ENCODE measurements around the gene PDZK1IP1. TPM values are rescaled to one million over a fixed set of nuclear protein-coding genes. Genes with fewer than 3 reads are reported as not detected.
"Not testable (repeated sequence)": the region's sequence is repeated elsewhere in the genome, so short reads cannot be mapped to it uniquely, and the experiment has no call there.

The PDZK1IP1 gene
- polyA plus RNA-seq, 1 donor (not counting 4 experiments of a cell fraction or from before 2014, with no cell fraction given) = 1.5 TPM

- Histone ChIP-seq H3K4me1 (ENCODE audit: control insufficient read depth, extremely low read depth, insufficient read depth, low read length) (peaks cover 26% of the 10 kb centered on the region), H3K79me2 (ENCODE audit: control insufficient read depth, insufficient read depth, low read length) (no peaks in the 10 kb centered on the region), H3K9ac (ENCODE audit: control insufficient read depth, extremely low read depth, insufficient read depth, low read length) (no peak overlapping the region), H3K9me3 (ENCODE audit: control insufficient read depth, low read depth, low read length) (no peaks in the 10 kb centered on the region), H4K20me1 (ENCODE audit: control insufficient read depth, extremely low read depth, insufficient read depth, low read length) (no peaks in the 10 kb centered on the region), H3K4me3 (ENCODE audit: control insufficient read depth in 2 of 3, extremely low read depth in 1 of 3, insufficient read depth in 2 of 3, low read depth in 1 of 3, low read length in 3 of 3) (no peak overlapping the region), H3K36me3 (ENCODE audit: control insufficient read depth in 2 of 2, extremely low read depth in 1 of 2, insufficient read depth in 2 of 2, low read length in 2 of 2) (no peaks in the 10 kb centered on the region), H2AFZ (ENCODE audit: control insufficient read depth, low read length) (no peak overlapping the region), H3K9me1 (ENCODE audit: control insufficient read depth, extremely low read depth, insufficient read depth, low read length) (no peaks in the 10 kb centered on the region), H3K27ac (ENCODE audit: control insufficient read depth, insufficient read depth, low read length) (no peak overlapping the region), H3K27me3 (ENCODE audit: control insufficient read depth, extremely low read depth, insufficient read depth, low read length) (no peaks in the 10 kb centered on the region), H3K4me2 (ENCODE audit: control insufficient read depth, extremely low read depth, insufficient read depth, low read depth, low read length) (no peak overlapping the region)
- DNase-seq (ENCODE audit: low read depth, low spot score) = no peak
- dilution Hi-C loops (cut with MboI; ENCODE audit: extremely low pct_ligation_motif_present, low sequenced_read_pairs) = no loop called here
- TF ChIP-seq CTCF (optimal IDR thresholded peaks at IDR 0.05 in 1 of 3, IDR thresholded peaks at IDR 0.05 in 1 of 3, conservative IDR thresholded peaks at IDR 0.05 in 1 of 3; ENCODE audit: extremely low read depth in 1 of 3, insufficient read depth in 2 of 3, low read length in 3 of 3) (no peak), EZH2 (IDR thresholded peaks at IDR 0.05; ENCODE audit: low read length) (no peak)
- no peak for FAIRE-seq
Measured at GRCh38 chr1:47194311-47194710, 4.5 kb upstream of the PDZK1IP1 start.

- H3K9ac ChIP-seq (ENCODE audit: control insufficient read depth, extremely low read depth, insufficient read depth, low read length); FAIRE-seq; dilution Hi-C loops (cut with MboI; ENCODE audit: extremely low pct_ligation_motif_present, low sequenced_read_pairs); H3K79me2 ChIP-seq (ENCODE audit: control insufficient read depth, insufficient read depth, low read length); H4K20me1 ChIP-seq (ENCODE audit: control insufficient read depth, extremely low read depth, insufficient read depth, low read length); H3K27ac ChIP-seq (ENCODE audit: control insufficient read depth, insufficient read depth, low read length); H3K4me3 ChIP-seq (ENCODE audit: control insufficient read depth in 2 of 3, extremely low read depth in 1 of 3, insufficient read depth in 2 of 3, low read depth in 1 of 3, low read length in 3 of 3); H3K9me3 ChIP-seq (ENCODE audit: control insufficient read depth, low read depth, low read length); H3K9me1 ChIP-seq (ENCODE audit: control insufficient read depth, extremely low read depth, insufficient read depth, low read length); H3K27me3 ChIP-seq (ENCODE audit: control insufficient read depth, extremely low read depth, insufficient read depth, low read length); H3K36me3 ChIP-seq (ENCODE audit: control insufficient read depth in 2 of 2, extremely low read depth in 1 of 2, insufficient read depth in 2 of 2, low read length in 2 of 2); DNase-seq (ENCODE audit: low read depth, low spot score); H2AFZ ChIP-seq (ENCODE audit: control insufficient read depth, low read length); H3K4me2 ChIP-seq (ENCODE audit: control insufficient read depth, extremely low read depth, insufficient read depth, low read depth, low read length): not testable (repeated sequence)
- peaks cover 26% of the 10 kb centered on the region for H3K4me1 ChIP-seq (ENCODE audit: control insufficient read depth, extremely low read depth, insufficient read depth, low read length)
Measured at GRCh38 chr1:47193496-47193895, 3.7 kb upstream of the PDZK1IP1 start.
